ENCODE data around the gene SLC22A23.

Gene SLC22A23

GRCh38 chr6:3489961-3490624 is 33.2 kb upstream of the SLC22A23 start:
- intact Hi-C loops (cut with DNase I; ENCODE audit: low total_unique reads), result no loop called here
- H3K27ac ChIP-seq, result no peak overlapping the region
- H3K4me1 ChIP-seq, result no peaks in the 10 kb centered on the region
- no peaks in the 10 kb centered on the region for H3K36me3 ChIP-seq
- TF ChIP-seq, protein P1, sequence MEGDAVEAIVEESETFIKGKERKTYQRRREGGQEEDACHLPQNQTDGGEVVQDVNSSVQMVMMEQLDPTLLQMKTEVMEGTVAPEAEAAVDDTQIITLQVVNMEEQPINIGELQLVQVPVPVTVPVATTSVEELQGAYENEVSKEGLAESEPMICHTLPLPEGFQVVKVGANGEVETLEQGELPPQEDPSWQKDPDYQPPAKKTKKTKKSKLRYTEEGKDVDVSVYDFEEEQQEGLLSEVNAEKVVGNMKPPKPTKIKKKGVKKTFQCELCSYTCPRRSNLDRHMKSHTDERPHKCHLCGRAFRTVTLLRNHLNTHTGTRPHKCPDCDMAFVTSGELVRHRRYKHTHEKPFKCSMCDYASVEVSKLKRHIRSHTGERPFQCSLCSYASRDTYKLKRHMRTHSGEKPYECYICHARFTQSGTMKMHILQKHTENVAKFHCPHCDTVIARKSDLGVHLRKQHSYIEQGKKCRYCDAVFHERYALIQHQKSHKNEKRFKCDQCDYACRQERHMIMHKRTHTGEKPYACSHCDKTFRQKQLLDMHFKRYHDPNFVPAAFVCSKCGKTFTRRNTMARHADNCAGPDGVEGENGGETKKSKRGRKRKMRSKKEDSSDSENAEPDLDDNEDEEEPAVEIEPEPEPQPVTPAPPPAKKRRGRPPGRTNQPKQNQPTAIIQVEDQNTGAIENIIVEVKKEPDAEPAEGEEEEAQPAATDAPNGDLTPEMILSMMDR (IDR thresholded peaks at IDR 0.05), result no peak
- H3K4me3 ChIP-seq, result no peak overlapping the region
- no peaks in the 10 kb centered on the region for H3K9me3 ChIP-seq
- H3K27me3 ChIP-seq, result peaks cover 0 to 13% of the 10 kb centered on the region in 2 donors
- DNase-seq, result no peak

DNA sequence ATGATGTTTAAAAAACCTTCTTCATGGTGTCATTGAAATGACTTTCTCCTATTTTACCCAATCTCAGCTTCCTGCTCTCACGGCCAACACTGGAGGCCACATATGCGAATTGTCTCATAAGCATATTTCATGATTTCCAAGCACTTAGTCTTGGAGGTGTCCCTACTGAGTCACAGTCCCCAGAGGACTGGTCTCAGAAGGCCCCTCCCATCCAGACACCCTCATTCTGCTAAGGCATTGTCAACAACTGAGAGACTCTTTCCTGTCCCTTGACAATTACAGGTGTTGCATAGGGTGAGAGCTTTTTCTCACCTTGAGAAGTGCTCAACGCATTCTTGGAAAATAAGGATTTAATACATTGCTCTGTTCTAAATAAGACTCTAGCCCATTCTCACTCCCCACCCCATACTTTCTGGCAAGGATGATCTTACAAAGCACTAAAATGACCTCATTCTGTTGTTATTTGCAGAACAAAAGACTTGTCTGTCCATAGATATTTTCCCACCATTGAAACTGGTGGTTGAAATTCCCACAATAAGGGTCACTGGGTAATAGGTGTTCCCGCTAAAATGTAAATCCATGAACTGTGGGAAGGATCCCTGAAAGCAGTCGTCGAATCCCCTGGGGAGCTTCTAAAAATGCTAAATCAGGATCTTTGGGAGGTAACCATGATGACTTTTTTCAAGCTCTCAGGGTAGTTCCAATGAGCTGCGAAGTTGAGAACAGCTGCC is 32.3 kb upstream of the SLC22A23 start:
- H3K36me3 ChIP-seq, result no peaks in the 10 kb centered on the region
- no peaks in the 10 kb centered on the region for H3K9me3 ChIP-seq
- intact Hi-C loops (cut with DNase I; ENCODE audit: low total_unique reads), result no loop called here
- DNase-seq, result no peak
- no peaks in the 10 kb centered on the region for H3K4me1 ChIP-seq
- H3K27ac ChIP-seq, result no peak overlapping the region
- TF ChIP-seq, protein P1 (IDR thresholded peaks at IDR 0.05), result no peak
- no peak overlapping the region for H3K4me3 ChIP-seq
- peaks cover 0 to 13% of the 10 kb centered on the region in 2 donors for H3K27me3 ChIP-seq

- DNase-seq, result no peak
- H3K36me3 ChIP-seq, result no peaks in the 10 kb centered on the region
- intact Hi-C loops (cut with DNase I; ENCODE audit: low total_unique reads), result no loop called here
- H3K9me3 ChIP-seq, result peaks cover 0 to 3% (median 0%) of the 10 kb centered on the region in 3 donors
- no peaks in the 10 kb centered on the region for H3K4me1 ChIP-seq
- H3K27ac ChIP-seq, result no peak overlapping the region
- H3K27me3 ChIP-seq, result peaks cover 0 to 16% of the 10 kb centered on the region in 2 donors
- TF ChIP-seq, protein P1 (IDR thresholded peaks at IDR 0.05), result no peak
- H3K4me3 ChIP-seq, result no peak overlapping the region
These were observed 28.1 kb upstream of the SLC22A23 start for GRCh38 chr6:3484946-3485345.

DNA sequence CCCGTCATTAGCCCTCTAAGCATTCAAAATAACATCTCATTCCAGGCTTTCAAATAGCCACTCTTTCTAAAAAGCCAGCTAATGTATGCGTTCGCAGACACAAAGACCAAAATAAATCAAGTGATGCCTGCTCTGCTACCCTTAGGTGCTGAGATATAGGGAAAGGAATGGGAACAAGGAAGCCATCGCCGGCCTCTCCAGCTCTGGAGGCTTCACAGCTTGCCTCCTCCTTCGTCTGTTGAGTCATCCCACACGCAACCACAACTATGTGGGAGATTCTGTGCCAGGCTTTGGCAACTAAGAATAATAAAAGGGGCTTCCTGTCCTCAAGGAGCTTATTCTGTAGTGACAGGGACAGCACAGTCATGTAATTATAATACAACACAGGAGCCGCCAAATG is 27.3 kb upstream of the SLC22A23 start:
- H3K36me3 ChIP-seq, result no peaks in the 10 kb centered on the region
- peaks cover 0 to 8% (median 0%) of the 10 kb centered on the region in 3 donors for H3K9me3 ChIP-seq
- DNase-seq, result no peak
- TF ChIP-seq, protein P1 (IDR thresholded peaks at IDR 0.05), result no peak
- intact Hi-C loops (cut with DNase I; ENCODE audit: low total_unique reads), result no loop called here
- H3K4me3 ChIP-seq, result no peak overlapping the region
- peaks cover 0 to 18% of the 10 kb centered on the region in 2 donors for H3K27me3 ChIP-seq
- H3K27ac ChIP-seq, result no peak overlapping the region
- no peaks in the 10 kb centered on the region for H3K4me1 ChIP-seq

GRCh38 chr6:3483675-3484074 is 26.8 kb upstream of the SLC22A23 start:
- no peak overlapping the region for H3K4me3 ChIP-seq
- H3K36me3 ChIP-seq, result no peaks in the 10 kb centered on the region
- TF ChIP-seq, protein P1 (IDR thresholded peaks at IDR 0.05), result no peak
- no peak overlapping the region for H3K27ac ChIP-seq
- peaks cover 0 to 18% of the 10 kb centered on the region in 2 donors for H3K27me3 ChIP-seq
- intact Hi-C loops (cut with DNase I; ENCODE audit: low total_unique reads), result no loop called here
- H3K9me3 ChIP-seq, result peaks cover 0 to 8% (median 0%) of the 10 kb centered on the region in 3 donors
- no peak for DNase-seq
- H3K4me1 ChIP-seq, result no peaks in the 10 kb centered on the region

Data from tibial artery (tissue), 4 donors.